Osteoblast (primary cell): ENCODE measurements around the gene CDX2. TPM values are rescaled to one million over a fixed set of nuclear protein-coding genes. Genes with fewer than 3 reads are reported as not detected.

Experiments
- DNase-seq: peaks from one replicate; pipeline ENCODE4 v3.0.0; 2011; ENCODE audit warnings: low spot score, mixed read lengths; ENCODE audit not compliant: insufficient read length; ENCODE audit errors: missing footprints
- H2AFZ ChIP-seq: 2 replicates; pipeline ENCODE4 v1.6.0; 2011; ENCODE audit warnings: mild to moderate bottlenecking, low read length
- H3K27ac ChIP-seq: 2 replicates; pipeline ENCODE4 v1.5.1; 2011; ENCODE audit warnings: mild to moderate bottlenecking, low read depth, low read length, moderate library complexity
- H3K27me3 ChIP-seq: 2 replicates; pipeline ENCODE4 v1.6.0; 2012; ENCODE audit warnings: mild to moderate bottlenecking, control low read depth, inconsistent platforms, low read length, moderate library complexity; ENCODE audit not compliant: insufficient read depth
- H3K36me3 ChIP-seq: 2 replicates; pipeline ENCODE4 v1.5.1; 2011; ENCODE audit warnings: mild to moderate bottlenecking, low read length, control low read depth, moderate library complexity; ENCODE audit not compliant: insufficient read depth
- H3K4me1 ChIP-seq: 2 replicates; pipeline ENCODE4 v1.5.1; 2011; ENCODE audit warnings: mild to moderate bottlenecking, low read length, control low read depth, moderate library complexity; ENCODE audit not compliant: insufficient read depth
- H3K4me2 ChIP-seq: 2 replicates; pipeline ENCODE4 v1.6.0; 2011; ENCODE audit warnings: mild to moderate bottlenecking, low read length; ENCODE audit not compliant: insufficient read depth
- H3K4me3 ChIP-seq: fragments of 200-600 bp; sonication (generic); 3 replicates; pipeline ENCODE4 v1.5.1; 2012; ENCODE audit warnings: mild to moderate bottlenecking, low read length, inconsistent platforms; ENCODE audit not compliant: insufficient read depth
- H3K79me2 ChIP-seq: 2 replicates; pipeline ENCODE4 v1.6.0; 2012; ENCODE audit warnings: mild to moderate bottlenecking, low read length, control low read depth, inconsistent platforms; ENCODE audit not compliant: insufficient read depth
- H3K9me3 ChIP-seq: 2 replicates; pipeline ENCODE4 v1.5.1; 2011; ENCODE audit warnings: low read depth, low read length, control low read depth
- H4K20me1 ChIP-seq: 2 replicates; pipeline ENCODE4 v1.6.0; 2012; ENCODE audit warnings: mild to moderate bottlenecking, low read length, control low read depth; ENCODE audit not compliant: insufficient read depth
- total RNA-seq: library from RNA; depleted of rRNA; stranded (reverse); fragments of >200 nt; gene quantifications from 2 replicates; pipeline ENCODE4 v1.2.3, GENCODE V29; 2012
- TF ChIP-seq, protein P1 (sequence below): IDR thresholded peaks from 2 replicates; pipeline ENCODE4 v1.5.1; 2011; ENCODE audit warnings: mild to moderate bottlenecking, low read depth, low read length, moderate library complexity; ENCODE audit errors: extremely low read depth

Gene CDX2
- total RNA-seq, 1 donor = not detected

DNA sequence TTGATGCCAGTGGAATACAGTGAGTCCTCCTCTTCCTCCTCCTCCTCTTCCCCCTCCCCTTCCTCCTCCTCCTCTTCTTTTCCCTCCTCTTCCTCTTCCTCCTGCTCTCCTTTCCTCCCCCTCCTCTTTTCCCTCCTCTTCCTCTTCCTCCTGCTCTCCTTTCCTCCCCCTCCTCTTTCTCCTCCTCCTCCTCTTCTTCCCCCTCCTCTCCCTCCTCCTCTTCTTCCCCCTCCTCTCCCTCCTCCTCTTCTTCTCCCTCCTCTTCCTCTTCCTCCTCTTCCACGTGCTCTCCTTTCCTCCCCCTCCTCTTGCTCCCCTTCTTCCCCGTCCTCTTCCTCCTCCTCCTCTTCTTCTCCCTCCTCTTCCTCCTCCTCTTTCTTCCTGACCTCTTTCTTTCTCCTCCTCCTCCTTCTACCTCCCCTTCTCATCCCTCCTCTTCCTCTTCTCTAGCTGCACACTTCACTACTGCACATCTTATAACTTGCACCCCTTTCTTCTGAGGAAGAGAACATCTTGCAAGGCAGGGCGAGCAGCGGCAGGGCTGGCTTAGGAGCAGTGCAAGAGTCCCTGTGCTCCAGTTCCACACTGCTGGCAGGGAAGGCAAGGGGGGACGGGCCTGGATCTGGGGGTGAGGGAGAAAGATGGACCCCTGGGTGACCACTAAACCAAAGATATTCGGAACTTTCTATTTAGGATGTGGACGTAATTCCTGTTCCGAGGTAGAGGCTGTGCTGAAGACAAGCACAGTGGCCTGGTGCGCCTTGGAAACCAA lies 43.7 kb downstream of the CDX2 start:
- no peak for DNase-seq
- peaks cover 99% of the 10 kb centered on the region for H3K27me3 ChIP-seq
- H4K20me1 ChIP-seq = no peaks in the 10 kb centered on the region
- TF ChIP-seq, protein P1, sequence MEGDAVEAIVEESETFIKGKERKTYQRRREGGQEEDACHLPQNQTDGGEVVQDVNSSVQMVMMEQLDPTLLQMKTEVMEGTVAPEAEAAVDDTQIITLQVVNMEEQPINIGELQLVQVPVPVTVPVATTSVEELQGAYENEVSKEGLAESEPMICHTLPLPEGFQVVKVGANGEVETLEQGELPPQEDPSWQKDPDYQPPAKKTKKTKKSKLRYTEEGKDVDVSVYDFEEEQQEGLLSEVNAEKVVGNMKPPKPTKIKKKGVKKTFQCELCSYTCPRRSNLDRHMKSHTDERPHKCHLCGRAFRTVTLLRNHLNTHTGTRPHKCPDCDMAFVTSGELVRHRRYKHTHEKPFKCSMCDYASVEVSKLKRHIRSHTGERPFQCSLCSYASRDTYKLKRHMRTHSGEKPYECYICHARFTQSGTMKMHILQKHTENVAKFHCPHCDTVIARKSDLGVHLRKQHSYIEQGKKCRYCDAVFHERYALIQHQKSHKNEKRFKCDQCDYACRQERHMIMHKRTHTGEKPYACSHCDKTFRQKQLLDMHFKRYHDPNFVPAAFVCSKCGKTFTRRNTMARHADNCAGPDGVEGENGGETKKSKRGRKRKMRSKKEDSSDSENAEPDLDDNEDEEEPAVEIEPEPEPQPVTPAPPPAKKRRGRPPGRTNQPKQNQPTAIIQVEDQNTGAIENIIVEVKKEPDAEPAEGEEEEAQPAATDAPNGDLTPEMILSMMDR = no peak
- H3K36me3 ChIP-seq = no peaks in the 10 kb centered on the region
- H3K27ac ChIP-seq = no peak overlapping the region
- no peak overlapping the region for H2AFZ ChIP-seq
- no peak overlapping the region for H3K4me3 ChIP-seq
- H3K4me2 ChIP-seq = no peak overlapping the region
- no peaks in the 10 kb centered on the region for H3K9me3 ChIP-seq
- no peaks in the 10 kb centered on the region for H3K4me1 ChIP-seq
- no peaks in the 10 kb centered on the region for H3K79me2 ChIP-seq

DNA sequence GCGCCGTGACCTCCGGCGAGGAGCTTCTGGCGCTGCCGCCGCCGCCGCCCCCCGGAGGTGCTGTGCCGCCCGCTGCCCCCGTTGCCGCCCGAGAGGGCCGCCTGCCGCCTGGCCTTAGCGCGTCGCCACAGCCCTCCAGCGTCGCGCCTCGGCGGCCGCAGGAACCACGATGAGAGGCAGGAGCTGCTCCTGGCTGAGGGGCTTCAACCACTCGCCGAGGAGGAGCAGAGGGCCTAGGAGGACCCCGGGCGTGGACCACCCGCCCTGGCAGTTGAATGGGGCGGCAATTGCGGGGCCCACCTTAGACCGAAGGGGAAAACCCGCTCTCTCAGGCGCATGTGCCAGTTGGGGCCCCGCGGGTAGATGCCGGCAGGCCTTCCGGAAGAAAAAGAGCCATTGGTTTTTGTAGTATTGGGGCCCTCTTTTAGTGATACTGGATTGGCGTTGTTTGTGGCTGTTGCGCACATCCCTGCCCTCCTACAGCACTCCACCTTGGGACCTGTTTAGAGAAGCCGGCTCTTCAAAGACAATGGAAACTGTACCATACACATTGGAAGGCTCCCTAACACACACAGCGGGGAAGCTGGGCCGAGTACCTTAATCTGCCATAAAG lies 44.5 kb downstream of the CDX2 start:
- Histone ChIP-seq H3K9me3 (no peaks in the 10 kb centered on the region), H3K36me3 (no peaks in the 10 kb centered on the region), H3K27me3 (peaks cover 99% of the 10 kb centered on the region), H3K4me2 (no peak overlapping the region), H3K79me2 (no peaks in the 10 kb centered on the region), H3K27ac (no peak overlapping the region), H3K4me3 (no peak overlapping the region), H3K4me1 (no peaks in the 10 kb centered on the region), H2AFZ (no peak overlapping the region), H4K20me1 (no peaks in the 10 kb centered on the region)
- no peak for DNase-seq
- TF ChIP-seq, protein P1 = no peak

DNA sequence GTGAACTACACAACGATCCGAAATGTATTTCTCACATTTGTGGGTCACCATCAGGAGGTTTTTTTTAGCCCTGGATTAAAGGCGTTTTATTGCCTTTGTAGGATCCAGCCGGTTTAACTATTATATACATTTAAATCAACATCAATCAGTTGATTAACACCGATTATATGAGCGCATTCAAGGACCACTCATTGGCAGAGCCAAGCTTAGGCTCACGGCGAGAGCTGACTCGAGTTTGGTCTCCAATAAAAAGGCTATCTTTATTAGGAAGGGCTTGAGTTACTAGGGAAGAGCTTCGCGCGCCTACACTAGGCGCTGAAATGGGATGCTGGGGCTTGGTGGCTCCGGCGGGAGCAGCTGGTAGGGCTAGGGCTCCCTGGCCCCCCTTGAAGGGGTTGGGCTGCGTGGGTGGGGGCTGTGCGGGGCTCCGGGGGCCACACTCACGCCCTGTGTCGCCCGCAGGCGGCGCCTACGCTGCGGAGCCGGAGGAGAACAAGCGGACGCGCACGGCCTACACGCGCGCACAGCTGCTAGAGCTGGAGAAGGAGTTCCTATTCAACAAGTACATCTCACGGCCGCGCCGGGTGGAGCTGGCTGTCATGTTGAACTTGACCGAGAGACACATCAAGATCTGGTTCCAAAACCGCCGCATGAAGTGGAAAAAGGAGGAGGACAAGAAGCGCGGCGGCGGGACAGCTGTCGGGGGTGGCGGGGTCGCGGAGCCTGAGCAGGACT lies 45.2 kb downstream of the CDX2 start:
- no peak for DNase-seq
- Histone ChIP-seq H3K79me2 (no peaks in the 10 kb centered on the region), H3K27me3 (peaks cover 99% of the 10 kb centered on the region), H3K27ac (no peak overlapping the region), H2AFZ (no peak overlapping the region), H3K4me3 (no peak overlapping the region), H3K4me1 (no peaks in the 10 kb centered on the region), H4K20me1 (no peaks in the 10 kb centered on the region), H3K9me3 (no peaks in the 10 kb centered on the region), H3K4me2 (no peak overlapping the region), H3K36me3 (no peaks in the 10 kb centered on the region)
- TF ChIP-seq, protein P1 = no peak
